Karpas-422 (cell line): Measurements from ENCODE around the gene GABPB2. TPM values are rescaled to one million over a fixed set of nuclear protein-coding genes. Genes with fewer than 3 reads are reported as not detected.
A peak's percentile ranks its signal among the peaks of the same experiment; 100 is the strongest.

ENCODE experiments used
- DNase-seq: peaks from one replicate; pipeline ENCODE4 v3.0.0-alpha.2; 2015
- H2AFZ ChIP-seq: fragments of 200-600 bp; sonication (generic); 2 replicates; pipeline ENCODE4 v1.6.1; 2014; ENCODE audit warnings: antibody characterized with exemption, low read length, mixed read lengths
- H3K27ac ChIP-seq: fragments of 200-600 bp; sonication (generic); 2 replicates; pipeline ENCODE4 v1.5.1; 2014; ENCODE audit warnings: mild to moderate bottlenecking, low read length, moderate library complexity
- H3K27me3 ChIP-seq: fragments of 200-600 bp; sonication (generic); 2 replicates; pipeline ENCODE4 v1.6.1; 2014; ENCODE audit warnings: low read length, mixed read lengths
- H3K36me3 ChIP-seq: fragments of 200-600 bp; sonication (generic); 2 replicates; pipeline ENCODE4 v1.6.1; 2014; ENCODE audit warnings: low read length, mixed read lengths; ENCODE audit not compliant: insufficient read depth
- H3K4me1 ChIP-seq: fragments of 200-600 bp; sonication (generic); 2 replicates; pipeline ENCODE4 v1.6.1; 2014; ENCODE audit warnings: mild to moderate bottlenecking, low read length, mixed read lengths
- H3K4me2 ChIP-seq: fragments of 200-600 bp; sonication (generic); 2 replicates; pipeline ENCODE4 v1.6.1; 2014; ENCODE audit warnings: low read length, low read depth, mild to moderate bottlenecking; ENCODE audit not compliant: poor library complexity, severe bottlenecking
- H3K4me3 ChIP-seq: fragments of 200-600 bp; sonication (generic); 2 replicates; pipeline ENCODE4 v1.5.1; 2014; ENCODE audit warnings: mild to moderate bottlenecking, antibody characterized with exemption, low read length, mixed read lengths
- H3K79me2 ChIP-seq: fragments of 200-600 bp; sonication (generic); 2 replicates; pipeline ENCODE4 v1.6.1; 2014; ENCODE audit warnings: mild to moderate bottlenecking, low read length, mixed read lengths
- H3K9ac ChIP-seq: fragments of 200-600 bp; sonication (generic); 2 replicates; pipeline ENCODE4 v1.6.0; 2014; ENCODE audit warnings: low read length
- H3K9me2 ChIP-seq: fragments of 200-600 bp; sonication (generic), shearing (Covaris generic); replicated peaks from 2 replicates; pipeline ENCODE4 v1.6.0; 2014; ENCODE audit warnings: mild to moderate bottlenecking, low read length, moderate library complexity; ENCODE audit not compliant: insufficient read depth
- H3K9me3 ChIP-seq: fragments of 300-700, 200-600 bp; sonication (generic); 2 replicates; pipeline ENCODE4 v1.6.1; 2014; ENCODE audit warnings: low read length, mixed read lengths
- H4K20me1 ChIP-seq: fragments of 200-600 bp; sonication (generic); 2 replicates; pipeline ENCODE4 v1.6.1; 2014; ENCODE audit warnings: mild to moderate bottlenecking, antibody characterized with exemption, low read length, low read depth; ENCODE audit not compliant: insufficient read depth
- total RNA-seq: library from RNA; depleted of rRNA; stranded (reverse); fragments of >200 nt; shearing (Covaris generic); gene quantifications from 2 replicates; pipeline ENCODE4 v1.2.3, GENCODE V29; 2014; ENCODE audit warnings: low replicate concordance

Gene GABPB2
- total RNA-seq, 1 experiment from 2014 or later, result 6.9 TPM

DNA sequence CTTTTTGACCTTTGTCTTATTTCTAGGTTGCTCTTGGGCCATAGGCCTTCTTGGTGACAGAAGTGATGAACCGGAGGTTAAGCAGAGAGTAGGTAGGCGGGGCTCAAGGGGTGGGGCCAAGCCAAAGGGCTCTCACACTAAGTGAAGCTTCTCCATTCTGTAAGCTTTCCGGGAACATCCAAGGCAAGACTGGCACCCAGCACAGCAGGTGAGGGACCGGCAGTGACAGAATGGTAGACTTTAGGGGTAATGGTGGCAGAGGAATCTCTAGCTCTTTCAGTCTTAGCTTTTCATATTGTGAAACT, 85.9 kb downstream of the GABPB2 start, which contains the start of gene TNFAIP8L2:
TNFAIP8L2 (plus strand) TSS at position 135 of the 305 bp plus-strand sequence. CDS start 2,049 bp downstream, outside the sequence.
- H4K20me1 ChIP-seq, result no peaks in the 10 kb centered on the region
- H3K36me3 ChIP-seq, result peaks cover 13% of the 10 kb centered on the region; the same call in 1 of the 2 replicates
- H3K27me3 ChIP-seq, result no peaks in the 10 kb centered on the region
- H3K9me2 ChIP-seq, result no peaks in the 10 kb centered on the region
- H2AFZ ChIP-seq, result peak within 1 kb of the TSS; percentile 28; the same call in 1 of the 2 replicates
- peak within 1 kb of the TSS; percentile 74 for H3K27ac ChIP-seq
- peak within 1 kb of the TSS; percentile 87 for H3K9ac ChIP-seq
- H3K9me3 ChIP-seq, result no peaks in the 10 kb centered on the region
- H3K79me2 ChIP-seq, result peaks cover 26% of the 10 kb centered on the region
- H3K4me2 ChIP-seq, result peak within 1 kb of the TSS; percentile 91
- peak within 1 kb of the TSS; percentile 87 for H3K4me3 ChIP-seq
- DNase-seq, result peak; percentile 92
- peaks cover 26% of the 10 kb centered on the region for H3K4me1 ChIP-seq

DNA sequence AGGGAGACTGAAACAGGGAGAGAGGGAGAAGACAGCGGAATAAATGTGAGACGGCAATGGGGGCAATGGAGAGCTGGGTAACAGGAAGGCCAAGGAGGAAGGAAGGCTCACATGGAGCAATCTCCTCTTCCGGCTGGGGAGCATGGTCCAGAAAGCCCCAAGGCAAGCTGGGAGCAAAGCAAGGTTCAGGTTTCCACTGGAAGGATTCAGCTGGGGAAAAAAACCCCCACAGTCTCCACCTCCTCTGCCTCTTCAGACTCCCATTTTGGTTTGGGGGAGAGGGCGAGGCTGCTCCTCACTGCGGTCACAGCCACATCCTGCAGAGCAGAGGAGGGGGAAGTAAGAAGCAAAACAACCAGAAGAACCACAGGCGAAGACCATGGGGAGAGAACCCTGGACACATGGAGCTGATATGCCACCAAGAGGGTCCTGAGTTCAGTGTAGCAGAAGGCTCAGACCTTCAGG, 86.5 kb downstream of the GABPB2 start:
- H3K9ac ChIP-seq, result peak overlapping the region; percentile 87

GRCh38 chr1:151158326-151158725, 87.8 kb downstream of the GABPB2 start:
- peaks cover 30% of the 10 kb centered on the region for H3K4me1 ChIP-seq
- DNase-seq, result no peak
- H3K79me2 ChIP-seq, result peaks cover 26% of the 10 kb centered on the region
- H4K20me1 ChIP-seq, result no peaks in the 10 kb centered on the region
- no peak overlapping the region for H3K9ac ChIP-seq
- no peak overlapping the region for H3K4me2 ChIP-seq
- H2AFZ ChIP-seq, result no peak overlapping the region
- no peaks in the 10 kb centered on the region for H3K27me3 ChIP-seq
- H3K9me3 ChIP-seq, result no peaks in the 10 kb centered on the region
- no peak overlapping the region for H3K4me3 ChIP-seq
- no peak overlapping the region for H3K27ac ChIP-seq
- H3K36me3 ChIP-seq, result peaks cover 13% of the 10 kb centered on the region; the same call in 1 of the 2 replicates
- H3K9me2 ChIP-seq, result no peaks in the 10 kb centered on the region

More for the DNA sequence above, 86.5 kb downstream of the GABPB2 start:
- no peaks in the 10 kb centered on the region for H4K20me1 ChIP-seq
- H3K9me3 ChIP-seq, result no peaks in the 10 kb centered on the region
- no peaks in the 10 kb centered on the region for H3K9me2 ChIP-seq
- peak overlapping the region; percentile 27; the same call in 1 of the 2 replicates for H2AFZ ChIP-seq
- H3K4me1 ChIP-seq, result peaks cover 26% of the 10 kb centered on the region
- peaks cover 26% of the 10 kb centered on the region for H3K79me2 ChIP-seq
- H3K27me3 ChIP-seq, result no peaks in the 10 kb centered on the region
- peak overlapping the region; percentile 74 for H3K27ac ChIP-seq
- peak overlapping the region; percentile 91 for H3K4me2 ChIP-seq
- peaks cover 13% of the 10 kb centered on the region; the same call in 1 of the 2 replicates for H3K36me3 ChIP-seq
- H3K4me3 ChIP-seq, result peak overlapping the region; percentile 87
- peak; percentile 82 for DNase-seq

DNA sequence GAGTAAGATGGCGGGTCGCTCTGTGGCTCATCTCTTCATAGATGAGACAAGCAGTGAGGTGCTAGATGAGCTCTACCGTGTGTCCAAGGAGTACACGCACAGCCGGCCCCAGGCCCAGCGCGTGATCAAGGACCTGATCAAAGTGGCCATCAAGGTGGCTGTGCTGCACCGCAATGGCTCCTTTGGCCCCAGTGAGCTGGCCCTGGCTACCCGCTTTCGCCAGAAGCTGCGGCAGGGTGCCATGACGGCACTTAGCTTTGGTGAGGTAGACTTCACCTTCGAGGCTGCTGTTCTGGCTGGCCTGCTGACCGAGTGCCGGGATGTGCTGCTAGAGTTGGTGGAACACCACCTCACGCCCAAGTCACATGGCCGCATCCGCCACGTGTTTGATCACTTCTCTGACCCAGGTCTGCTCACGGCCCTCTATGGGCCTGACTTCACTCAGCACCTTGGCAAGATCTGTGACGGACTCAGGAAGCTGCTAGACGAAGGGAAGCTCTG, 88.2 kb downstream of the GABPB2 start:
- H4K20me1 ChIP-seq, result no peaks in the 10 kb centered on the region
- H2AFZ ChIP-seq, result no peak overlapping the region
- peaks cover 30% of the 10 kb centered on the region for H3K4me1 ChIP-seq
- peaks cover 13% of the 10 kb centered on the region; the same call in 1 of the 2 replicates for H3K36me3 ChIP-seq
- no peak for DNase-seq
- no peak overlapping the region for H3K4me2 ChIP-seq
- H3K79me2 ChIP-seq, result peaks cover 26% of the 10 kb centered on the region
- no peak overlapping the region for H3K27ac ChIP-seq
- no peaks in the 10 kb centered on the region for H3K9me2 ChIP-seq
- H3K9ac ChIP-seq, result no peak overlapping the region
- no peaks in the 10 kb centered on the region for H3K27me3 ChIP-seq
- H3K4me3 ChIP-seq, result no peak overlapping the region
- no peaks in the 10 kb centered on the region for H3K9me3 ChIP-seq

DNA sequence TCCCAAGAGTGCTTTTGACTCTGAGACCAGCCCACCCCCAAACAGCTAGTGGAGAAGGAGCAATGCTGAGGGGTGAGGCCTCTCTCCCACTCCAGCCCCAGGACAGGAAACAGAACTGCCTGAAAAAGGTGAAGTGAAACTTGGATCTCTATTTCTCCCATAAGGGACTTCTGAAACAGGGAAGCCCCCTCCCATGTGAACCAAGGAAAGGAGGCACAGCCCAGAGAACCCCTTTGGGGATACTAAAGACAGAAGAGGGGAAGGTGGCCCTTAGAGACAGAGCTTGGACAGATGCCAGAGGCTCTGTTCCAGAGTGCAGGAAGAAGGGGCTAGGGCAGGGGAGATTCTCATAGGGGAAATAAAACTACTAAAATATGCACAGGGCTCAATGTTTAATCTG, 88.8 kb downstream of the GABPB2 start:
- Histone ChIP-seq H4K20me1 (no peaks in the 10 kb centered on the region), H3K4me2 (no peak overlapping the region), H3K9me2 (no peaks in the 10 kb centered on the region), H3K4me1 (peaks cover 34% of the 10 kb centered on the region), H3K27me3 (no peaks in the 10 kb centered on the region), H2AFZ (no peak overlapping the region), H3K79me2 (peaks cover 26% of the 10 kb centered on the region), H3K9me3 (no peaks in the 10 kb centered on the region), H3K9ac (no peak overlapping the region), H3K4me3 (no peak overlapping the region), H3K27ac (peak overlapping the region; percentile 27; the same call in 1 of the 2 replicates), H3K36me3 (peaks cover 13% of the 10 kb centered on the region; the same call in 1 of the 2 replicates)
- DNase-seq, result no peak

- H3K9ac ChIP-seq, result peak overlapping the region; percentile 69
- H3K36me3 ChIP-seq, result peaks cover 9% of the 10 kb centered on the region; the same call in 1 of the 2 replicates
- H4K20me1 ChIP-seq, result no peaks in the 10 kb centered on the region
- peak overlapping the region; percentile 67 for H3K4me2 ChIP-seq
- H3K4me1 ChIP-seq, result peaks cover 34% of the 10 kb centered on the region
- no peaks in the 10 kb centered on the region for H3K9me2 ChIP-seq
- peak overlapping the region; percentile 96 for H3K4me3 ChIP-seq
- H3K79me2 ChIP-seq, result peaks cover 22% of the 10 kb centered on the region
- no peaks in the 10 kb centered on the region for H3K9me3 ChIP-seq
- no peak for DNase-seq
- no peaks in the 10 kb centered on the region for H3K27me3 ChIP-seq
- no peak overlapping the region for H2AFZ ChIP-seq
- H3K27ac ChIP-seq, result no peak overlapping the region
Measured at GRCh38 chr1:151164732-151165280, 94.2 kb downstream of the GABPB2 start.

DNA sequence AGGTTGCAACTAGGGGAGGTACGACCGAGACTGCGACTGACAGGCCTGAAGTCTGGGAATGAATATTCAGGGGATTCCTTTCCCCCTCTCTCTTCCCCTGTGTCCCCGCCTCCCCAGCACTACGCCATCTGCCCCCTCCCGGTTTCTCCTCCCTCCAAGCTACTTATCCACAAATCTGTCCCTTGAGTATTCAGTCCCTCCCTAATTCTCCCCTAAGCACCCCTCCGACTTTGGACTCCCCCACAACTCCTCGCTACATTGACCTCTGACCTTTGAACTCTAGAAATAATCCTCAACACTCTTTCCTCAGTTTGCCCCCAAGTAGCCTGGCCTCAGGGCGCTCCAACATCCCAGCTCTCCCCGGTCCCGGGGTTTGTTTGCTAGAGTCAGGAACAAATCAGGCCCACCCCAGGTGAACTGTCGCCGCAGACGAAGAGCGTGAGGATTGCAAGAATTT, 94.7 kb downstream of the GABPB2 start:
- Histone ChIP-seq H2AFZ (peak overlapping the region; percentile 65; the same call in 1 of the 2 replicates), H3K4me1 (peaks cover 34% of the 10 kb centered on the region), H3K27ac (no peak overlapping the region), H3K27me3 (no peaks in the 10 kb centered on the region), H3K9me3 (no peaks in the 10 kb centered on the region), H3K4me3 (peak overlapping the region; percentile 96), H3K4me2 (peak overlapping the region; percentile 67), H3K9ac (peak overlapping the region; percentile 69), H3K9me2 (no peaks in the 10 kb centered on the region), H3K79me2 (peaks cover 22% of the 10 kb centered on the region), H4K20me1 (no peaks in the 10 kb centered on the region), H3K36me3 (peaks cover 9% of the 10 kb centered on the region; the same call in 1 of the 2 replicates)
- no peak for DNase-seq

DNA sequence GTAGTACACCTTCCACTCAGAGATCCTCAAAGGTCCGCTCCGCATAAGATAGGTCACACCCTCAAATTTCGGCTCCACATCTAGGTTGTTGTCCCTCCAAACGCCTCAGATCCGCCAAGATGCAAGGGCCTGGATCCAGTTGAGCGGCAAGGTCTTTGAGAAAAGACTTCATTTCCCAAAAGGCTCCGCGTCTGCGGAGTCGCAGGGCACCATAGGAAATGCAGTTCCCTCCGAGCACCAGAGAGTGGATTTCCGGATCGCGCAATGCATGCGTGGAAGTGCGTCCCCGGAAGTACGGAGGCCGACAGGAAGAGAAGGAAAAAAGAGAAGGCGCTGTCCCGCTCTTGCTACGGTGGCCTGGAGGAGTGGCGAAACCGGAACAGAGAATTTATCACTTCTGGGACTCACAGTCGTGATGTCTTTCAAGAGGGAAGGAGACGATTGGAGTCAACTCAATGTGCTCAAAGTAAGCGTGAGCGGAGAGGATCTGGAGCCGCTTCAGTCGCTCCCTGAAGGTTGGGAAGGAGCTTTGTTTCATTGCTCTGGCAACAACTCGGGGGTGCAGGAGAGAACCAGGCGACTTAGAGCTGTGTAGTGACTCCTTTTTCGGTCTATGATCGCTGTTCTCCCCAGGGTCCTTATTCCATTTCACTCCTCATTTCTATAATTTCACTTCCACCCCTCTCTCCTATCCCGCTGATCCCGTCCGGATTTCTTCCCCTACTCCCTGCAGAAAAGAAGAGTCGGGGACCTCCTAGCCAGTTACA, 95.4 kb downstream of the GABPB2 start, which contains the start of the genes LYSMD1 and SCNM1:
LYSMD1 (minus strand) TSS at position 165 of the 767 bp plus-strand sequence. CDS start 644 bp downstream, outside the sequence.
SCNM1 (plus strand) TSS at position 407 of the 767 bp plus-strand sequence; CDS start at position 416, 9 bp downstream.
- Histone ChIP-seq H3K27me3 (no peaks in the 10 kb centered on the region), H3K79me2 (peaks cover 22% of the 10 kb centered on the region), H2AFZ (peak within 1 kb of the TSS; percentile 65; the same call in 1 of the 2 replicates), H3K27ac (peak within 1 kb of the TSS; percentile 69), H3K4me2 (peak within 1 kb of the TSS; percentile 91), H3K4me1 (peaks cover 34% of the 10 kb centered on the region), H3K9me2 (no peaks in the 10 kb centered on the region), H3K4me3 (peak within 1 kb of the TSS; percentile 96), H4K20me1 (no peaks in the 10 kb centered on the region), H3K9me3 (no peaks in the 10 kb centered on the region), H3K9ac (peak within 1 kb of the TSS; percentile 96), H3K36me3 (peaks cover 9% of the 10 kb centered on the region; the same call in 1 of the 2 replicates)
- DNase-seq, result peak; percentile 100
